K562 (cell line): ENCODE measurements around the gene HSDL2. TPM values are rescaled to one million over a fixed set of nuclear protein-coding genes. Genes with fewer than 3 reads are reported as not detected.
A peak's percentile ranks its signal among the peaks of the same experiment; 100 is the strongest.

Experiments used
- BRD4 ChIP-seq: fragments of 200-600 bp; sonication (generic); IDR thresholded peaks from 2 replicates; pipeline ENCODE4 v1.6.1; 2017; ENCODE audit warnings: inconsistent platforms
- CEBPG ChIP-seq, 3 experiments: fragments of 200-800 bp in 1 of 3; sonication (Bioruptor generic) in 1 of 3; sonication (generic) in 1 of 3; formaldehyde crosslinking in 1 of 3; IDR thresholded peaks in 2 of 3; conservative IDR thresholded peaks in 1 of 3; 2 replicates each; pipeline versions ENCODE4 v1.6.1 to v1.8.0; 2016 to 2022; ENCODE audit warnings: missing compliant biosample characterization in 2 of 3, missing genetic modification characterization in 2 of 3, mild to moderate bottlenecking in 1 of 3, missing genetic modification reagents in 1 of 3
- GATA2 ChIP-seq: sonication (generic); formaldehyde crosslinking; IDR thresholded peaks from 2 replicates; pipeline ENCODE4 v1.4.0; 2020; ENCODE audit warnings: mild to moderate bottlenecking, missing genetic modification reagents
- MEIS2 ChIP-seq: fragments of 450-650 bp; IDR thresholded peaks from 2 replicates; pipeline ENCODE4 v1.6.1; 2014; ENCODE audit warnings: mild to moderate bottlenecking; ENCODE audit not compliant: partially characterized antibody
- MIER1 ChIP-seq: fragments of 450-650 bp; IDR thresholded peaks from 2 replicates; pipeline ENCODE4 v1.6.1; 2016; ENCODE audit warnings: antibody characterized with exemption, mild to moderate bottlenecking, low read depth
- NR1H2 ChIP-seq: sonication (generic); formaldehyde crosslinking; IDR thresholded peaks from 2 replicates; pipeline ENCODE4 v1.4.0; 2020; ENCODE audit warnings: mild to moderate bottlenecking, missing genetic modification reagents
- PYGO2 ChIP-seq: fragments of 450-650 bp; IDR thresholded peaks from 2 replicates; pipeline ENCODE4 v1.6.1; 2016; ENCODE audit warnings: mild to moderate bottlenecking, missing genetic modification characterization, moderate library complexity, missing compliant biosample characterization
- RBM14 ChIP-seq: fragments of 200-400 bp; formaldehyde crosslinking; IDR thresholded peaks from 2 replicates; pipeline ENCODE4 v1.6.1; 2018; ENCODE audit warnings: low read depth, mild to moderate bottlenecking, low read length, moderate library complexity, borderline replicate concordance; ENCODE audit not compliant: insufficient read depth
- SPI1 ChIP-seq: IDR thresholded peaks from 2 replicates; pipeline ENCODE4 v1.6.1; 2011; ENCODE audit warnings: low read depth, low read length, control low read depth, borderline replicate concordance
- ZKSCAN1 ChIP-seq: fragments of 150-350 bp; IDR thresholded peaks from 2 replicates; pipeline ENCODE4 v1.6.1; 2016; ENCODE audit warnings: low read depth, low read length
- ZNF282 ChIP-seq: sonication (generic); formaldehyde crosslinking; IDR thresholded peaks from 2 replicates; pipeline ENCODE4 v1.8.1; 2023; ENCODE audit warnings: missing genetic modification reagents
- polyA plus RNA-seq, 8 experiments: library from polyadenylated mRNA; depleted of rRNA in 4 of 8; stranded (reverse) in 5 of 8; unstranded in 3 of 8; fragments of >200 nt; fragmentation: Nextera tagmentation in 2 of 8; fragmentation: Illumina TruSeq in 1 of 8; extraction: Ambion mirVana in 2 of 8; extraction: Trizol in 1 of 8; gene quantifications; 2 replicates each; pipeline versions ENCODE4 v1.2.1 to v1.2.3, GENCODE V29; 2011 to 2014; ENCODE audit warnings: inconsistent platforms in 1 of 8, missing spikeins in 1 of 8
- total RNA-seq, 7 experiments: library from RNA; depleted of rRNA in 6 of 7; stranded (reverse); fragments of >200 nt in 6 of 7; fragmentation: Illumina TruSeq in 2 of 7; extraction: Trizol in 2 of 7; gene quantifications; 2 replicates each; pipeline versions ENCODE4 v1.2.1 to v1.2.3, GENCODE V29; 2011 to 2021; ENCODE audit warnings: low replicate concordance in 1 of 7
- TF ChIP-seq, protein P1 (sequence below), 2 experiments: IDR thresholded peaks in 1 of 2; conservative IDR thresholded peaks in 1 of 2; 2 replicates each; pipeline ENCODE4 v1.6.1; 2016; ENCODE audit warnings: low read depth in 2 of 2, mild to moderate bottlenecking in 1 of 2, missing compliant biosample characterization in 1 of 2, missing genetic modification characterization in 1 of 2, moderate library complexity in 1 of 2
- TF ChIP-seq, protein P2 (sequence below): fragments of 450-650 bp; formaldehyde crosslinking; conservative IDR thresholded peaks from 2 replicates; pipeline ENCODE4 v1.4.0; 2022; ENCODE audit warnings: mild to moderate bottlenecking, missing genetic modification characterization
- TF ChIP-seq, protein P3 (sequence below): sonication (generic); IDR thresholded peaks from 2 replicates; pipeline ENCODE4 v1.6.1; 2016
- TF ChIP-seq, protein P4 (sequence below): sonication (generic); formaldehyde crosslinking; IDR thresholded peaks from 2 replicates; pipeline ENCODE4 v1.8.0; 2022; ENCODE audit warnings: missing genetic modification reagents, mild to moderate bottlenecking, moderate library complexity, borderline replicate concordance
- TF ChIP-seq, protein P5 (sequence below), 2 experiments: fragments of 450-650 bp; IDR thresholded peaks; 2 replicates each; pipeline ENCODE4 v1.6.1; 2018; ENCODE audit warnings: mild to moderate bottlenecking in 2 of 2, low read depth in 1 of 2; ENCODE audit not compliant: partially characterized antibody in 2 of 2

HSDL2 gene
- total and polyA plus RNA-seq, 9 of the 15 experiments (the other 6 are each of a cell fraction or from before 2014, with no cell fraction given): 22.8 to 74.1 (median 35.6) TPM

DNA sequence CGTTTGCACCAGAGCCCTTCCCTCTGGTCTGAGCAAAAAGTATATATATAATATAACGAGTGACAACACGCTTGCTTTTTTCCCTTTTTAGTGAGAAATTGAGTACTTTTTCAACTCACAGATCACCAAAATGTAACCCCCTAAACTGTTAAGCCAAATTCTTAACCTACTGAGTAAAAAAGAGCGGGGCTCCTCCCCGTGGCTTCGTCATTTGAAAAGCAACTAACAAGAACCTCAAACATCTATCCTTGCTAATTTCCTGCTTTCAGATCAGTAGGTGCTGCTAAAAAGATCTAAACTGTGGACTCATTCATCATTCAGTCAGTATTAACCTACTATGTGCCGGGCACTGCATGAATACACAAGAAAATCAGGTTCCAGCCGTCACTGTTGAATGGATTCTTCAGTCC, 45.5 kb upstream of the HSDL2 start (continued):
- TF ChIP-seq, protein P1, sequence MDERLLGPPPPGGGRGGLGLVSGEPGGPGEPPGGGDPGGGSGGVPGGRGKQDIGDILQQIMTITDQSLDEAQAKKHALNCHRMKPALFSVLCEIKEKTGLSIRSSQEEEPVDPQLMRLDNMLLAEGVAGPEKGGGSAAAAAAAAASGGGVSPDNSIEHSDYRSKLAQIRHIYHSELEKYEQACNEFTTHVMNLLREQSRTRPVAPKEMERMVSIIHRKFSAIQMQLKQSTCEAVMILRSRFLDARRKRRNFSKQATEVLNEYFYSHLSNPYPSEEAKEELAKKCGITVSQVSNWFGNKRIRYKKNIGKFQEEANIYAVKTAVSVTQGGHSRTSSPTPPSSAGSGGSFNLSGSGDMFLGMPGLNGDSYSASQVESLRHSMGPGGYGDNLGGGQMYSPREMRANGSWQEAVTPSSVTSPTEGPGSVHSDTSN (CRISPR knock-in tag; IDR thresholded peaks at IDR 0.05; ENCODE audit: low read depth): no peak
- TF ChIP-seq, protein P1 (tag; conservative IDR thresholded peaks at IDR 0.05; ENCODE audit: low read depth): peak; percentile 77
- TF ChIP-seq NR1H2 (CRISPR knock-in tag): no peak
- no peak for TF ChIP-seq MIER1
- TF ChIP-seq, protein P2, sequence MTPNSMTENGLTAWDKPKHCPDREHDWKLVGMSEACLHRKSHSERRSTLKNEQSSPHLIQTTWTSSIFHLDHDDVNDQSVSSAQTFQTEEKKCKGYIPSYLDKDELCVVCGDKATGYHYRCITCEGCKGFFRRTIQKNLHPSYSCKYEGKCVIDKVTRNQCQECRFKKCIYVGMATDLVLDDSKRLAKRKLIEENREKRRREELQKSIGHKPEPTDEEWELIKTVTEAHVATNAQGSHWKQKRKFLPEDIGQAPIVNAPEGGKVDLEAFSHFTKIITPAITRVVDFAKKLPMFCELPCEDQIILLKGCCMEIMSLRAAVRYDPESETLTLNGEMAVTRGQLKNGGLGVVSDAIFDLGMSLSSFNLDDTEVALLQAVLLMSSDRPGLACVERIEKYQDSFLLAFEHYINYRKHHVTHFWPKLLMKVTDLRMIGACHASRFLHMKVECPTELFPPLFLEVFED (CRISPR knock-in tag): no peak
- TF ChIP-seq, protein P3, sequence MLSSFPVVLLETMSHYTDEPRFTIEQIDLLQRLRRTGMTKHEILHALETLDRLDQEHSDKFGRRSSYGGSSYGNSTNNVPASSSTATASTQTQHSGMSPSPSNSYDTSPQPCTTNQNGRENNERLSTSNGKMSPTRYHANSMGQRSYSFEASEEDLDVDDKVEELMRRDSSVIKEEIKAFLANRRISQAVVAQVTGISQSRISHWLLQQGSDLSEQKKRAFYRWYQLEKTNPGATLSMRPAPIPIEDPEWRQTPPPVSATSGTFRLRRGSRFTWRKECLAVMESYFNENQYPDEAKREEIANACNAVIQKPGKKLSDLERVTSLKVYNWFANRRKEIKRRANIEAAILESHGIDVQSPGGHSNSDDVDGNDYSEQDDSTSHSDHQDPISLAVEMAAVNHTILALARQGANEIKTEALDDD: peak; percentile 93
- no peak for TF ChIP-seq CEBPG (CRISPR knock-in tag; IDR thresholded peaks at IDR 0.05)
- peak in 1 of 2 experiments; percentile 35; a peak in 2 of 4 replicates for TF ChIP-seq CEBPG (tag; conservative IDR thresholded peaks at IDR 0.05 in 1 of 2, IDR thresholded peaks at IDR 0.05 in 1 of 2)
- no peak for TF ChIP-seq GATA2 (CRISPR knock-in tag)
- peak; percentile 93 for TF ChIP-seq ZKSCAN1
- no peak for TF ChIP-seq BRD4
- TF ChIP-seq ZNF282 (CRISPR knock-in tag): no peak
- TF ChIP-seq MEIS2: peak; percentile 82
- TF ChIP-seq, protein P4, sequence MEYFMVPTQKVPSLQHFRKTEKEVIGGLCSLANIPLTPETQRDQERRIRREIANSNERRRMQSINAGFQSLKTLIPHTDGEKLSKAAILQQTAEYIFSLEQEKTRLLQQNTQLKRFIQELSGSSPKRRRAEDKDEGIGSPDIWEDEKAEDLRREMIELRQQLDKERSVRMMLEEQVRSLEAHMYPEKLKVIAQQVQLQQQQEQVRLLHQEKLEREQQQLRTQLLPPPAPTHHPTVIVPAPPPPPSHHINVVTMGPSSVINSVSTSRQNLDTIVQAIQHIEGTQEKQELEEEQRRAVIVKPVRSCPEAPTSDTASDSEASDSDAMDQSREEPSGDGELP (CRISPR knock-in tag): no peak
- TF ChIP-seq PYGO2: no peak
- TF ChIP-seq, protein P5, sequence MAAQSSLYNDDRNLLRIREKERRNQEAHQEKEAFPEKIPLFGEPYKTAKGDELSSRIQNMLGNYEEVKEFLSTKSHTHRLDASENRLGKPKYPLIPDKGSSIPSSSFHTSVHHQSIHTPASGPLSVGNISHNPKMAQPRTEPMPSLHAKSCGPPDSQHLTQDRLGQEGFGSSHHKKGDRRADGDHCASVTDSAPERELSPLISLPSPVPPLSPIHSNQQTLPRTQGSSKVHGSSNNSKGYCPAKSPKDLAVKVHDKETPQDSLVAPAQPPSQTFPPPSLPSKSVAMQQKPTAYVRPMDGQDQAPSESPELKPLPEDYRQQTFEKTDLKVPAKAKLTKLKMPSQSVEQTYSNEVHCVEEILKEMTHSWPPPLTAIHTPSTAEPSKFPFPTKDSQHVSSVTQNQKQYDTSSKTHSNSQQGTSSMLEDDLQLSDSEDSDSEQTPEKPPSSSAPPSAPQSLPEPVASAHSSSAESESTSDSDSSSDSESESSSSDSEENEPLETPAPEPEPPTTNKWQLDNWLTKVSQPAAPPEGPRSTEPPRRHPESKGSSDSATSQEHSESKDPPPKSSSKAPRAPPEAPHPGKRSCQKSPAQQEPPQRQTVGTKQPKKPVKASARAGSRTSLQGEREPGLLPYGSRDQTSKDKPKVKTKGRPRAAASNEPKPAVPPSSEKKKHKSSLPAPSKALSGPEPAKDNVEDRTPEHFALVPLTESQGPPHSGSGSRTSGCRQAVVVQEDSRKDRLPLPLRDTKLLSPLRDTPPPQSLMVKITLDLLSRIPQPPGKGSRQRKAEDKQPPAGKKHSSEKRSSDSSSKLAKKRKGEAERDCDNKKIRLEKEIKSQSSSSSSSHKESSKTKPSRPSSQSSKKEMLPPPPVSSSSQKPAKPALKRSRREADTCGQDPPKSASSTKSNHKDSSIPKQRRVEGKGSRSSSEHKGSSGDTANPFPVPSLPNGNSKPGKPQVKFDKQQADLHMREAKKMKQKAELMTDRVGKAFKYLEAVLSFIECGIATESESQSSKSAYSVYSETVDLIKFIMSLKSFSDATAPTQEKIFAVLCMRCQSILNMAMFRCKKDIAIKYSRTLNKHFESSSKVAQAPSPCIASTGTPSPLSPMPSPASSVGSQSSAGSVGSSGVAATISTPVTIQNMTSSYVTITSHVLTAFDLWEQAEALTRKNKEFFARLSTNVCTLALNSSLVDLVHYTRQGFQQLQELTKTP (IDR thresholded peaks at IDR 0.05; ENCODE audit: low read depth in 1 of 2, partially characterized antibody in 2 of 2): no peak
- TF ChIP-seq SPI1: no peak
- no peak for TF ChIP-seq RBM14
